HUES48 (cell line): ENCODE results near the gene ZMYND10.

Source experiments
- H3K27ac ChIP-seq: one replicate; pipeline ENCODE4 v1.7.0; 2013; ENCODE audit warnings: low read depth, low read length, inconsistent platforms
- H3K27me3 ChIP-seq: 2 replicates; pipeline ENCODE4 v1.6.1; 2013; ENCODE audit warnings: mild to moderate bottlenecking, low read length; ENCODE audit not compliant: control insufficient read depth, insufficient read depth
- H3K36me3 ChIP-seq: 2 replicates; pipeline ENCODE4 v1.6.1; 2013; ENCODE audit warnings: low read length; ENCODE audit not compliant: control insufficient read depth, insufficient read depth
- H3K4me1 ChIP-seq: 2 replicates; pipeline ENCODE4 v1.6.1; 2013; ENCODE audit warnings: mild to moderate bottlenecking, low read length; ENCODE audit not compliant: control insufficient read depth, insufficient read depth
- H3K4me3 ChIP-seq: 2 replicates; pipeline ENCODE4 v1.5.1; 2013; ENCODE audit warnings: mild to moderate bottlenecking, low read depth, low read length
- H3K9ac ChIP-seq: 2 replicates; pipeline ENCODE4 v1.6.1; 2013; ENCODE audit warnings: mild to moderate bottlenecking, low read depth, low read length, moderate library complexity
- H3K9me3 ChIP-seq: 2 replicates; pipeline ENCODE4 v1.6.1; 2013; ENCODE audit warnings: low read length; ENCODE audit not compliant: control insufficient read depth, insufficient read depth

Gene ZMYND10

DNA sequence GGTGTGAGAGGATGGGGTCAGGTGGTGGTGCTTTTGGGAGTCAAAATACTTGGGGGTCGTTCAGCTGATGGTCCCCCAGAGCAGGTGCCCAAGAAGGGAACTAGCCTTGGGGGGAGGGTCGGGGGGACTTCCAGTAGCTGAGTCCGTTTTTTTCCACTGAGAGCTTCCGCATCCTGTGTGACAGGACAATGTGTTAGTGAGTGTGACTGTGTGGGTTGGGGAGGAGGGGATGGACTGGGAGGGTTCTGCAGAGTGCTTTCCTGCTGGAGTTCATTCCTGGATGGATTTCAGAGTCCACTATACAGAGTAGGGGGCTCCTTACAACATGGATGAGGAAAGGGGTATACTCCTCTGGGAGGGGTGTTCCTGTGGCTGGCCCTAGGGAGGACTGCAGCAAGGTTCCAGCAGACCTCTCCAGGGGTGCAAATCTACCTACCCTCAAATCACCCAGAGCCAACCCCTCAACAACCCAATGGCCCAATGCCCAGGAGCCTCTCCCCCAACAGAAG, 22.4 kb downstream of the ZMYND10 start:
- H3K27ac ChIP-seq = no peak overlapping the region

DNA sequence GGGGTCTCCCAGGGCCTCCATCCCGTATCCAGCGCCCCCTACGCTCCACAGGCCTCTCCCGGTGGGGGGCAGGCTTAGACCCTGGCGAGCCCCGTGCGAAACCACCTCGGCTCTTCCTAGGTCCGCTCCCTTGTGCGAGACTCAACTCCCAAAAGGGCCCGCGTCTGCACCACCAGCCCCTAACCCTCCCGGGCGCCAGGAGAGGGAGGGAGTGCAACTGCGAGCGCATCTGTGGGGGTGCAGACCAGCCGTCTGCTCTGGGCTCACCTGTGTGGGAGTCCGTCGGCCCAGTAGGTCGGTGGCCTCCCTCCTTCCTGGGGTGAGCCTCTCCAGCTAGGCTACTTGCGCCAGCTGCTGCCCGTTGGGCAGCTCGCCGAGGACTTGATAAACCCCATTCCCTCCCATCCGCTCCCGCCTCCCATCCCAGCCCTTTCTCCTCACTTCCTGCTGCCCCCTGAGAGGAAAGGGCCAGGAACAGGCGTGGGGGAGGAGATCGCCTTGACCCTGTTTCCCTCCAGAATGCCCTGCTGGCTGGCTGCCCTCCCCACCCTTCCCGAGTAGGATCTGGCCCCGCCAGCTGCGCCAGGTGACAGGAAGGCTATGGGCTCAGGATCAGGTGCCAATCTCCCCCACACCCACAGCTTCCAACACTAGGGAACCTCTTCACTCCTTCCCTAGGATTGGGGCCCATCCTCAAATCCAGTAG, 23.0 kb downstream of the ZMYND10 start, which contains the start of gene HYAL2:
TSS of gene HYAL2 (minus strand) at position 360 of the 706 bp plus-strand sequence. CDS start 2,256 bp downstream, outside the sequence.
- no peaks in the 10 kb centered on the region for H3K27me3 ChIP-seq
- peaks cover 38% of the 10 kb centered on the region for H3K36me3 ChIP-seq
- peak within 1 kb of the TSS; percentile 100 for H3K9ac ChIP-seq
- H3K4me1 ChIP-seq = peaks cover 17% of the 10 kb centered on the region
- peak within 1 kb of the TSS; percentile 99 for H3K27ac ChIP-seq
- peak within 1 kb of the TSS; percentile 97 for H3K4me3 ChIP-seq
- no peaks in the 10 kb centered on the region for H3K9me3 ChIP-seq

More for the DNA sequence above, 22.4 kb downstream of the ZMYND10 start:
- Histone ChIP-seq H3K9ac (no peak overlapping the region), H3K9me3 (no peaks in the 10 kb centered on the region), H3K4me1 (peaks cover 17% of the 10 kb centered on the region), H3K27me3 (no peaks in the 10 kb centered on the region), H3K36me3 (peaks cover 32% of the 10 kb centered on the region), H3K4me3 (peak overlapping the region; percentile 97)

DNA sequence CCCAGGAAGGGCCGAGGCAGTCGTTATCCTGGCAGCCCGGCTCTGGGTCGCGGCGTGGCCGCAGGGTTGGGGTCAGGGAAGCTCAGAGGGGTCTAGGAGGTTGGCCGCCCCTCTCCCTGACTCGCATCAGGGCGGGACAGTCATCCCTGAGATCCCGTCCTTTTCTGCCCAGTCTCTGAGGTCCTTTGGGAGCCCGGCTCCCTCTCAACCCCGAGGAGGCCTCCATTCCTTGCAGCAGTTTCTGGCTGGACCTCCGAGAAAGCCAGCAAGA, 23.5 kb downstream of the ZMYND10 start:
- Histone ChIP-seq H3K36me3 (peaks cover 43% of the 10 kb centered on the region), H3K4me3 (peak overlapping the region; percentile 97), H3K9ac (peak overlapping the region; percentile 51), H3K27ac (peak overlapping the region; percentile 99), H3K4me1 (peaks cover 17% of the 10 kb centered on the region), H3K27me3 (no peaks in the 10 kb centered on the region), H3K9me3 (no peaks in the 10 kb centered on the region)

DNA sequence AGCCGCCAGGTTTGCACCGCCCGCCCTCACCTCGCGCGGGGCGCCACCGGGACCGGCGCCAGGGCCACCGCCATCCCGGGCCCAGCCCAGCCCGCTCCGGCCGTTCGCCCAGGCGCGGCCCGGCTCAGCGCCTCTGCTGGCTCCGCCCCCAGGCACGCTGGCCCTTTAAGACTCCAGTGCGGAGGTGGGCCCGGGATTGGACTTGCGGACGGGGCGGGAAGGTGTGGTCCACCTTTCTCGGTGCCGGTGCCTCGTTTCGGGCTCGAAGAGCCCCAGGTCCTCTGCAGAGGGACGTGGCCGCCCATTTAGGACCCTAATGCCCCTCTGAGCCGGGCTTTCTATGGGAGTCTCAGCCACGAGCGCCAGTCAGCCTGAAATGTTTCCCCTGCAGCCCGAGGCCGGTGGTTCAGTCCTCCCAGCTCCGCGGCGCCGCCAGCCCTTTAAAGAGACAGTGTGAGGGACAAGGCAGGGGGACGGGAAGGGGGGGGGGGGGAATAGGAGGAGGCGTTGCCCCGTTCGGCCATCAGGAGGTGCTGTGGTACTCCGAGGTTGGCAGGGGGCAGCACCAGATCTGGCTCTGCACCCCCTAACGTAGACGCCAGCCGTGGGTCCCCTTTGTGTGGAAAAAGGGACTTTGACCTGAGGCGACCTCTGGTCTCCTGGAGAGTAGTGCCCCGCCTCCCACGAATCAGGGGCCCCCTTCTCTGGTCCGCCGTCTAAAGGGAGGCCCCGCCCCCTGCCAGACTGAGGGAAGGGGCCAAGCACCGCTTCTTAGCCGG, 24.0 kb downstream of the ZMYND10 start:
- Histone ChIP-seq H3K4me3 (peak overlapping the region; percentile 97), H3K27me3 (no peaks in the 10 kb centered on the region), H3K9ac (peak overlapping the region; percentile 100), H3K36me3 (peaks cover 47% of the 10 kb centered on the region), H3K4me1 (peaks cover 17% of the 10 kb centered on the region), H3K9me3 (no peaks in the 10 kb centered on the region), H3K27ac (peak overlapping the region; percentile 99)

DNA sequence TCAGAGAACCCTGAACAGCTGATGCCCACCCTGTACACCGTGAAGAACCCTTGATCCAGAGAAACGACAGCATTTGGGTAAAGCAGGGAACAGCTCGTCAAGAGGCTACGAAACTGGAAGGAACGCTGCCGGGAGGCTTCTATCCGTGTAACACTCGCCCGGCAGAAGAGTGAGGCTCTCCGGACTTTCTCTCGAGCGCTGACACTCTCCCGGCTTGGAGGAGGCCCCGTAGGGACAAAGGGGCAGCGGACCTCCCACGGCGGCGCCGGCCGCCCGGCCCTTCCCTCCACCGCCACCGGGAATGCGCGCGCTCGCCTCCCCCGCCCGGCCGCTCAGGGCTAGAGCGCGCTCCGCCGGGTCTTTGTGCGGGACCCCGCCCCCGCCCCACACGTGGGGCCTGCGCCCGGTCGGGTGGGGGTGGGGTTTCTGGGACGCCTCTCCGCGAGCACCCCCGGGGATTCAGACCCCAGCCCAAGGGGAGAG, 24.6 kb downstream of the ZMYND10 start:
- no peaks in the 10 kb centered on the region for H3K27me3 ChIP-seq
- H3K4me1 ChIP-seq = peaks cover 17% of the 10 kb centered on the region
- H3K9me3 ChIP-seq = no peaks in the 10 kb centered on the region
- H3K27ac ChIP-seq = peak overlapping the region; percentile 99
- H3K9ac ChIP-seq = peak overlapping the region; percentile 100
- H3K4me3 ChIP-seq = peak overlapping the region; percentile 97
- peaks cover 46% of the 10 kb centered on the region for H3K36me3 ChIP-seq

DNA sequence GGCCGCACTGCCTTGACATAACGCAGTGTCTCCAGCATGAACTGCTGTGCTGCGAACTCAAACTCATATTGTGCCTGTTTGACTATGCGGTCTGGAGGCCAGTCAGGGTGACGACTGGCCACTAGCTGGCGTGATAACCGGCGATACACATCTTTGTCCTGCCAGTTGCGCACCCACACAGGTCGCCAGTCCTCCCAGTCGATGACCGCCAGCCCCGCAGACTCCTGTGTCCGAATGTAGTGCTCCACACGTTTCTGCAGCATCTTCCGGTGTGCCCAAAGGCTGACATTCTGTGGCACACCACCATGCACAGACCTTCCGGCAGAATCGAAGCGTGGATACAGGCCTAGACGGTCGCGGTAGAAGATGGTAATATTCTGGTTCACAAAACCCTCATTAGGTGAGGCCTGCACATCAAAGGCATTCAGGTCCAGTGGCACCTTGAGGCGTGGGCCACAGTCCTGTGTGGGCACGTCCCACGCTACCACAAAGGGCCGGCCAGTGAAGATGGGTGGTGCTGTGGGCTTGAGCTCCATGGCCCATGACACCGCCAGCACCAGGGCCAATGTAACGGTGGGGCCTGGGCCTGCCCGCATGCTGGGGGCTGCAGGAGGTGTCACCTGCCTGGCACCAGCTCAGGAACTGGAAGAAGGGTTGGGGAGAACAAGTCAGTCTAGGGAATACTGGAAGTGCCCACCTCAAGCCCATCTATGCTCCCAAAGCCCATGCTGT, 25.5 kb downstream of the ZMYND10 start:
- Histone ChIP-seq H3K36me3 (peaks cover 40% of the 10 kb centered on the region), H3K27me3 (no peaks in the 10 kb centered on the region), H3K4me1 (peaks cover 17% of the 10 kb centered on the region), H3K9ac (no peak overlapping the region), H3K4me3 (peak overlapping the region; percentile 97), H3K9me3 (no peaks in the 10 kb centered on the region), H3K27ac (peak overlapping the region; percentile 99)

DNA sequence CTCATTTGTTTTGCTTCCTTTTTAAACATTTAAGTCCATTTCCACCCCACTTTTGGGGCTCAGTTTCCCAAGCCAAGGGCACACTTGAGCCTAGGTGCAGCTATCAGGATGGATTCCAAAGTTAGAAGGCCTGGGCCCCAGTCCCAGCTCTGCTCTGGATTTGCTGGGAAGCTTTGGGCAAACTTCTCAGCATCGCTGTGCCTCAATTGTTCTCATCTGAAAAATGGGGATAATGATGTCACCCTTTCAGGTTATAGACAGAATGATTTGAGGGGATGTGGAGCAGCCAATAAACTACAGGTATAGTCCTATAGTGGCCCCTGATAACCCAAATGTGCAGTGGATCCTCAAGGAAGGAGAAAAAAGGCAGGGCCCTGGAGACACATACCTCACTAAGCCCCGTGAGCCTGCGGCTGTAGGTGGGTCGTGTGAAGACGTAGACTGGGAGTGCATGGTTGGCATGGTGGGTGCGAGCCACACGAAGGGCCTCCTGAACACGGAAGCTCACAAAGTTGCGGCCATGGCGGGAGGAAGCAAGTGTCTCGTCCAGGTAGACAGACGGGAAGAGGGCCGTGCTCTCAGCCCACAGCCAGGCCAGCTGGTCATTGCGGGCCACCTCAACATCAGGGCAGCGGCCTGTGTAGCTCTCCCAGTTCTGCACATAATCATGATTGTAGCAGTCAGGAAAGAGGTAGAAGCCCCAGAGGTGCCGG, 26.2 kb downstream of the ZMYND10 start:
- Histone ChIP-seq H3K4me3 (no peak overlapping the region), H3K9ac (no peak overlapping the region), H3K36me3 (peaks cover 40% of the 10 kb centered on the region), H3K27ac (no peak overlapping the region), H3K4me1 (peaks cover 17% of the 10 kb centered on the region), H3K27me3 (no peaks in the 10 kb centered on the region), H3K9me3 (no peaks in the 10 kb centered on the region)

DNA sequence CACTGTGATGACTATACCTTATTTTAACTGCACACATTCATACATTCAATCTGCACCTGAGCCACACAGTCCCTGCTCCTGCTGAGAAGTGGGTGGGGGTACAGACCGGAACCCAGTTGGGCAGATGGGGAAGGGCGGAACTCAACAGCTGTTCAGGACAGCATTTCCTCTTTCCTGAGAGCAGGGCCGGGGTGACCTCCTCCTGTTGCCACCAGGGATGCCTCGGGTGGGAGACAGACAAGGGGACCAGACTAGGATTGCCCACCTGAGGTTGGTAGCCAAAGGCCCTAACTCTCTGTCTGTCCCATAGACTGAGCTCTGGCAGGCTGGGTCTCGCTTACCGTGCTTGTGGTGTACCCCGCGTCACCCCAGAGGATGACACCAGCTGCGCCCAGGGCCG, 26.9 kb downstream of the ZMYND10 start:
- H3K9ac ChIP-seq = no peak overlapping the region
- H3K4me3 ChIP-seq = no peak overlapping the region
- peaks cover 17% of the 10 kb centered on the region for H3K4me1 ChIP-seq
- H3K27me3 ChIP-seq = no peaks in the 10 kb centered on the region
- no peak overlapping the region for H3K27ac ChIP-seq
- no peaks in the 10 kb centered on the region for H3K9me3 ChIP-seq
- peaks cover 40% of the 10 kb centered on the region for H3K36me3 ChIP-seq

DNA sequence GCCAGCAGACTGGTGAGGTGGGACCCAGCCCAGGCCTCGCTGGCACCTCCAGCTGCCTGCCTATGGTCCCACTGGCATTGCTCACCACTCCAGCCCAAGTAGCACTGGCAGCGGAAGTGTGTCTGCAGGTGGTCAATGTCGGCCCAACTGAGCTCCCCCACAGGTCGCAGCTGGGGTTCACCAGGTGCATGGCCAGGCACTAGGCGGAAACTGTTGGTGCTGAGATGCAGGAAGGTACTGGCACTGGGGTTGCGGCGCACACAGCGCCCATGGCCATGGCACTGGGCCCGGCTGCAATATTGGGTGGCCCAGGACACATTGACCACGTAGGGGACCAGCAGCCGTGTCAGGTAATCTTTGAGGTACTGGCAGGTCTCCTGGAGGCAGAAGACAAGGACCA, 27.4 kb downstream of the ZMYND10 start:
- Histone ChIP-seq H3K9ac (no peak overlapping the region), H3K4me3 (no peak overlapping the region), H3K9me3 (no peaks in the 10 kb centered on the region), H3K4me1 (peaks cover 15% of the 10 kb centered on the region), H3K36me3 (peaks cover 40% of the 10 kb centered on the region), H3K27me3 (no peaks in the 10 kb centered on the region), H3K27ac (no peak overlapping the region)

DNA sequence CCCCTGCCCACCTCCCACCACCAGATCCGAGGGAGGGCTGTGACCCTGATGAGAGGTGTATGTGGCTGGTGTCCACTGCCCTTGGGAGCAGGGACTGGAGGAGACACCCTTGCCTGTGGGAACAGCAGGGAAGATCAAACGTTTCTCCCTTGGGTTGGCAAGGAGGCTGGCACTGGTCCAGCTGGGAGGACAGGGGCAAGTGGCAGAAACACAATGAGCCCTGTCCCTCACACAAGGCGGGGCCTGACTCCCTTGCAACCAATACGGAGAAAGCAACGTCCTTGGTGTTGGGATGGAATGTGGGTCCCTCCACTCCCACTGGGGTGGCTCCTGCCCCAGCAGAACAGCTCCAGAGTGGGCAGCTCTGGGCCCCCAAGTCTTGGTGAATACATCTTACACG, 28.2 kb downstream of the ZMYND10 start:
- Histone ChIP-seq H3K4me1 (peaks cover 9% of the 10 kb centered on the region; the same call in 1 of the 2 replicates), H3K9ac (no peak overlapping the region), H3K4me3 (no peak overlapping the region), H3K27me3 (no peaks in the 10 kb centered on the region), H3K36me3 (peaks cover 40% of the 10 kb centered on the region), H3K27ac (peak overlapping the region; percentile 5), H3K9me3 (no peaks in the 10 kb centered on the region)
